Activated CD4-positive, alpha-beta T cell treated with anti-CD3 and anti-CD28 coated beads for 1 hour (primary cell): ENCODE data around the gene NKX6-1.

Source experiments
- DNase-seq: peaks from one replicate; pipeline ENCODE4 v3.0.0-alpha.2; 2020

Gene NKX6-1

DNA sequence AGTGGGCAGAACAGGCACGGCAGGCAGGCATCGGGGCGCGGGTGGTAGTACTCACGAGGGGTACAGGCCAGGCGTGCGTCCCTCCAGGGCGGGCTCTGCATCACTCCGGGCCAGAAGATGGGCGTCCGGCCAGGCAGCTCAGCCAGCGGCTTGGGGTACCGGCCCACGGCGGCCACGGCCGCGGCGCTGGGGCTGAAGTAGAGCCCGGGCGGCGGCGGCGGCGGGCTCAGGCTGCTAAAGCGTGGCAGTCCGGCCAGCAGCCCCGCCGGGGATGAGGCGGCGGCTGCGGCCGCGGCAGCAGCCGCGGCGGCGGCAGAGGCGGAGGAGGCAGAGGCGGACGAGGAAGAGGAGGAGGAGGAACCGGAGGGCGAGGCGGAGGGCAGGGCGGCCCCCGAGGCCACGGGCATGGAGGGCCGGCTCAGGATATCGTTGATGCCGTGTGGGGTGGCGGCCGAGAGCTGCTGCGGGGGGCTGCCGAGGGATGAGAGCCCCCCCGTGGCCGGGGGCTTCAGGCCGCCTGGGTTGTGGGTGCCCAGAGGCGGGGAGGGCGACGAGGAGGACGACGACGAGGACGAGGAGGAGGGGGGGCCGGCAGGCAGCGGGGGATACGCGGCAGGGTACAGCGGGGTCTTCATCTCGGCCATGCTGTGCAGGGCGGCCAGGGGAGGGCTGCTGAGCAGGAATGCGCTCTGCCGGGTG lies 1.4 kb downstream of the NKX6-1 start:
- DNase-seq, result no peak

DNA sequence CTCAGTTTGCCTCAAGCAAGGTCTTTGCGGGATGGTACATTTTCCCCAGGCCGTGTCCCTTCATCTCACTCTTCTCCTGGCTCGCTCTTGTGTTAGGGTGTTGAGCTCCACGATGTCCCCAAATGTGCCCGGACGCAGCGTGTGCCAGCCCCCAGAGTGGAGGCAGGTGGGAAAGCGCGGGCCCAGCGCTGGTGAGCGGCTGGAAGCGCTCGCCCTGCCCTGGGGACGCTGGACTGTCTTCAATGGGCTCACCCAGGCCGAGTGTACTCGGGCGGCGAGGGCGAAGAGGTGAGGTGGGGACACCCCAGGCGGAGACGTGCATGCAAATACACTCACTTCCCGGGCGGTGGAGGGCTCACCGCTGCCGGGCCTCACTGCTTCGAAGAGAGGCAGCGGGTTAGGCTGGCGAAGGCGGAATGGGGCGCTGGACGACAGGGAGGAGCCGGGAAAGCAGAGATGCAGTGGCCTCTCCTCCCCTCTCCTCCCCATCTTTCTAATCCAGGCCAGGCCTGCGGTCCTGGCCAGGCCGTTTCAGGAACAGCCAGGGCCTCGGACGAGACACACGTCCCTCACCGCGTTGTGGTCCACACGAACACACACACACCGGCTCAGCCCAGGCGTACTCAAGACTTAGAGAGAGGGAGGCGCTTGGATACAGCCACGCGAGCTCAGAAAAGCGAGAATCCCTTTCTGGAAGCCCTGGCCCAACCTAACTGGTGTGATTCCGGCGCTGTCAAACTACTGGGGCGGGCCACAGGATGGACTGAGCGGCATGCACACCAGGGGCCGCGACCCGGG lies 2.2 kb downstream of the NKX6-1 start:
- no peak for DNase-seq

DNA sequence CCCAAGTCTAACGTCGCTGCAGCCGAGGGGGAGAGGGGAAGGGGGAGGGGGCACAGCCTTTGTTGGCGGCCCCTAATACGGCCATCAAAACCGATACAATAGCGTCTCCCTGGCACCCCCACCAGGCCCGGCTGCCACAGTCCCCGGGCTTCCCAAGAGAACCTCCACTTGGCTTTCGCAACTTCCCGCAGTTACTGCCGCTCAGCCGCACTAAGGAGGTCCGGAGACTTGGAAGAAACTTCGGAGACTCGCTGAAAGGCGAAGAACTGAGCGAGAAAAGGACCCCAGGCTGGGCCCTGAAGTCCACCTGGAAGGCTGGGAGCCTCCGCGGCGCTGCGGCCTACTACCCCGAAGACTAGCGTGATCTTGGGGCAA lies 2.8 kb downstream of the NKX6-1 start:
- no peak for DNase-seq

DNA sequence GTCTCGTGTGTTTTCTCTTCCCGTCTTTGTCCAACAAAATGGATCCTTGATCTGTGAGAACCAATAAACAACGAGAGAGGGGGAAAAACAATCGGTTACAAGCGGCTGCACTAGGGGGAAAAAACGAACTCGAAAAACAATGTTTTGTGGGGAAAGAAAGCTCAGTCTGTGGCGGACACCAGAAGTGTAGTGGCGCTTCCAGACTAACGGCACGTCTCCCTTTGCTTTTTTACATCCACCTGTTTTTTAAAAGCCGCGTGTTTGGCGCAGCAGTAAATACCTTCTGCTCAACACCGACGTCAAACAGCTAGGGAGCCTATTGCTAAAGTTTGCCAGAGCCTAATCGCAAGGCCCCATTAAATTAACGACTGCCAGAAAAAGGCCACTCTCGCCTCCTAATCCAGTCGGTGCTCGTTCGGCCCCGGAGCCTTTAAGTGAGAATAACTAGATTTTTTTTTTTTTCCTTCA lies 3.3 kb downstream of the NKX6-1 start:
- no peak for DNase-seq

DNA sequence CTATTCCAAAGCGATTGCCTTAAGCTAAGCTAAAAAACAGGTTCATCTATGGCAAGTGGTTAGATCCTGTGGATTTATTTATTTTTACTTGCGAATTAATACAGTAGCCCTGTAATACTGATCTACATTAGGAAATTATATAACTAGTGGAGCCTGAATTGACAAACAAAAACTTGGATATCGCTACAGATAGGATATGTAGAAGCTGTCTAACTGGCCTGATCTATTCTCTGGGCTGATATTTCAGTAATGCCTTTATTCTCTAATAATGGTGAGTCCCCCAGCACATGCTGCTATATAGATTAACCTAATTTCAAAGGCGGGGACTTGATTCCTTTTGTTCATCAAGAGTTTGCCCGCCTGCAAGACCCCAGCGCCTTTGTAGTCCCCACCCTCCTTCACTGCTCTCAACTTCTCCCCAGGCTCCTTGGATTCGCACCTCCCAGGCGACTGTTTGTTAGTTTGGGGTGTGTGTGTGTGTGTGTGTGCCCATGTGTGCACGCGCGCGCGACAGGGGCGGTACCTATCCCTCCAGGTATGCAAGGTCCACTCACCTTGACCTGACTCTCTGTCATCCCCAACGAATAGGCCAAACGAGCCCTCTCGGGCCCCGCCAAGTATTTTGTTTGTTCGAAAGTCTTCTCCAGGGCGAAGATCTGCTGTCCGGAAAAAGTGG lies 3.8 kb downstream of the NKX6-1 start:
- no peak for DNase-seq

DNA sequence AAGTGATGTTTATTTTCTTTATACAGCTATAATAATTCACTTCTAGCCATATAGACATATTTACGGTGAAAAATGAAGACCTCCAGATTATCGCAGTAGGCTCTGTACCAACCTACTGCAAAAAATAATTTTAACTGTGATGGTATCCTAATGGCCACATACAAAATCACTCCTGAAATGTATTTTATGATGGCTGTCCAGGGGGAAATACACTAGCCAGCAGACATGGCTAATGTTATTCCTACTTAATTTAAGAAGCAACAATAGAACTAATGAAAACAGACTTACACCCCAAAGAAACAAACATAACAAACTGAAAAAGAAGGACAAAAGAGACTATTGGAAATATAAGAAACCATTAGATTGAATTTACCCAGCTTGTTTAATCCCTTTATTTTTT lies 4.6 kb downstream of the NKX6-1 start:
- DNase-seq, result no peak

DNA sequence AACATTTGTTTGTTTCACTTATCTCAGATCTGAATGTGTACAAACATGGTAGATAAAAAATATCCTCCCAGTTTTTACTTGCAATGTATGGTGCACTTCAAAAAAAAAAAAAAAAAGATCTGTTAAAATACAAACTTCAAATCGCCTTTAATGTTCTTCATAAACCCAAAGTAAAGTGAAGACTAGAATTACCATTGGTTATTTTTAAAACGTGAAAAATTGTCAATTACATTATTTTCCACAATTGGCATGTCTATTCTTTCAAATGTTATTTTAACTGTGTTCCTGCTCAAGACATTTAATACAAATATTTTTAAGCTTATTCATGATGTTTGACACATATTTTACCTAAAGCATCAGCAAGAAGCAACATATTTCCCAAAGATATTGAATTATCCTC lies 5.0 kb downstream of the NKX6-1 start:
- no peak for DNase-seq

DNA sequence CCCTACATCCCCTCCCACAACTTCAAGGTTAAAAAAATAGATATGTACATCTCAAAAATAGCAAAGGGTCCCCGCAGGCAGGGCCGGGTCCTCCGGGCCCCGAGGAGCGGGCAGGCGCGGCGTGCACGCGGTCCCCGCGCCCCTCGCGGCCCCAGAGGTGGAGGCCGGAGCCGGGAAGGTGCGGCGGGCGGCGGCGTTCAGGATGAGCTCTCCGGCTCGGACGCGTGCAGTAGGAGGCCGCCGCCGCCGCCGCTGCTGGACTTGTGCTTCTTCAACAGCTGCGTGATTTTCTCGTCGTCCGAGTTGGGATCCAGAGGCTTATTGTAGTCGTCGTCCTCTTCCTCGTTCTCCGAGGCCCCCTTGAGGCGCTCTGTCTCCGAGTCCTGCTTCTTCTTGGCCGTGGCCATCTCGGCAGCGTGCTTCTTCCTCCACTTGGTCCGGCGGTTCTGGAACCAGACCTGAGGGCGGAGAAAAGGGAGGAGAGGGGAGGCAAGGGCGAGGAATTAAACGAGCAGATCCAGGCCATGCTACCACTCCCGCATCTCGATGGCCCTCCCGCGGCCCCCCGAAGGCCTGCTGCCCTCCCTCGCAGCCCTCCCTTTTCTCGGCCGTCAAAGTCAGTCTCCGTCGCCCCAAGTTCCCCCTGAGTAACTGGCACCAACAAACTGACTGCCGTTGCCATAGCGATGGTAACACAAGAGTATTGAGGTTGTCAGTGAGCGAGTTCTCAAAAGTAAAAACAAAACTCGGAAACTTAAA lies 5.8 kb downstream of the NKX6-1 start:
- no peak for DNase-seq

DNA sequence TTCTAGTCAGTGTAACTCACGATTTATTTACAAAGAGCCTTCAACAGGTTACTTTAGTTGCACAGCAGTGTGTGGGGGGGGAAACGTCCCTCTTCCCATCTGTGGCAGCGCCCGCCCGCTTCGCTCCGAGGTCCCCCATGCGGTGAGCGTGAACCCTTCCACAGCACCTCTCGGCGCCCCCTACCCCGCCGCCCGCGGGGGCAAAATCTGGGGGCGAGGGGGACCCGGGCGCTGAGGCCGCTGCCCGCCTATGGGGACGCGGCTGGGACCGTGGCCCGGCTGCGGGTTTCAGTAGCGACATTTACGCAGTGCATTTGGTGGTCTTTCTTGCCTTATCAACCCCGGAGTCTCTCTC lies 6.4 kb downstream of the NKX6-1 start:
- DNase-seq, result no peak

DNA sequence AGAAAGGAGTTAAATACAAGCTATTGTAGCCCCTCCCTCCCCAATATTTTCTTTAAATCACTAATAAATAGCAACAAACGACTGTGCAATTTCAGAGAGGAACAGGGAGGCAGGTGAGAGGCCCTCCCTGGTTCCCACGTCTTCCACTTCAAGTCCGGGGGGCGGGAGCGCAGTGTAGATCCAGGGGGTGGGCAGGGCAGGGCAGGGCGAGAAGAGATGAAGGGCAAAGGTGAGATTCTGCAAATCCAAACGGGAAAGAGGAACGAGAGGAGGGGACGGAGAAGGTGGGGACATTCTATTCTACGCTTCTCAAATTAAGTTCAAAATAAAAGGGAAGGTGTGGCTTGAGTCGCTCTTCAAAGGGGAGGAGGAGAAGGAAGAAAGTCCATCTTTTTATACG lies 6.8 kb downstream of the NKX6-1 start:
- DNase-seq, result no peak

DNA sequence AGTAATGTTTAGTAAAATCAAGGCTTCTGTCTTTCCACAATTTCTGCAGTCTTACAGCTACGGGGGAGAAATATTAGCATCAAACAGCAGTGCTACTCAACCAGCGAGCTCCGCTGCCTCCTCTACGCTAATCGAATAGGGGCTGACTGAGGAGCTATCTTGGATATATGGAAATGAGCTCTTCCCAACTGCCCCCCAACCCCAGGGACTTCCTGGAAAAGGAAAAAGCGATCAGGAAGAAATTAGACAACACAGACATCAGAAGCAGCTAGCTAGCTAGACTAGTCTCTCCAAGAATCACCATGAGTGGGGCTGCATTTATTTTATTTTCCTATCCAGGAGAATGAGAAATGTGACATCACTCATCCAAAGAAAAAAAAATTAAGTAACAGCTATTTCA lies 7.6 kb downstream of the NKX6-1 start:
- no peak for DNase-seq

DNA sequence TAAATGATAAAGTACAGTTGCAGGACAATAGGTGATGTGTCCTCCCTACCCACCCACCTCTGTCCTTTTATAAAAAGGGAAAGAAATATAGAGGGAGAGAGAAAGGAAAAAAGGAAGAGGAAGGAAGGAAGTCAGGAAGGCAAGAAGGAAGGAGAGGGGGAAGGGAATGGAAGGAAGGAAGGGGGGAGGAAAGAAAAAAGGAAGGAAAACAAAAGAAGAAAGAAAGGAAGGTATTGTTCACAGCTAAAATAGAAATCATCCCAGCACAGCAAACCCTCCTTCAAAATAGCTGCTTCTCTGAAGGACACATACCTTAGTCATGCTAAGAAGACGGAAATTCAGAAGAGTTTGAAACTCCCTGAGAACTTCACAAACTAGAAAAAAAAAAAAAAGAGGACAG lies 8.4 kb downstream of the NKX6-1 start:
- DNase-seq, result no peak

DNA sequence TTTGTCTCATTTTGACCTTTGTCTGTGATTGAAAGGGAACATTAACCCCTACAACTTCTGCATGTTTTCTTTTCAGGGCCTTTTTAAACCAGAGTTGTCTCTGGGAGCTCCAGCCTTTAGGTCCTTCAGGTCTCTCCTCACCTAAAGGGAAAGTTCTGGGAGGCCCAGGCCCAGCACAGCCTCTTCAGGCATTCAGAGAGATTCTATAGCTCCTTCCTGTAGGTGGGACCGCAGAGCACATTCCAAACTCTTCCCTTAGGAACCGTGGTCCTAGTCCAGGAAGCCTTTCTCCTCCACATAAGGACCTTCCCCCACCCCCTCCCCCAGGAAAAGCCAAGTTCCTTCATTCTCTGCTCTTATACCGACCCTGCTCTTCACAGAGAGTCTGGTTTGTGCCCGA lies 14.9 kb downstream of the NKX6-1 start:
- no peak for DNase-seq

DNA sequence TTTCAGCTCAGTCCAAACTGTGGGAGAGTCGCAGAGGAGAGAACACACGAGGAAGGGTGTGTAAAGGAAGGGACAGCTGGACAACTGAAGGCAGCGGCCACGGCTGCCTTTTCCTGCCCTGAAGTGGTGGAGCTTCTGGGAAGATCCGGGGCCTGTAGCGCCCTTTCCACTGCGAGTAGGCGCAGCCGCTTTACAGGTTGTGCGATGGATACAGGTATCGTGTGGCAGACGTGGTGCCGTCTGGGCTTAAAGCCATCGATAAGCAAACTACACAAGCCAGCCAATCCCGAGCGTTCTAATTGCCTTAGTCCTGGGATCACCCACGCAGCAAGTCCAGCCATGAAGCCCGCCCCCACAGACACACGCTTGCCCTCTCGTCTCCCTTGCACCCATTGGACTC lies 15.4 kb downstream of the NKX6-1 start:
- no peak for DNase-seq

DNA sequence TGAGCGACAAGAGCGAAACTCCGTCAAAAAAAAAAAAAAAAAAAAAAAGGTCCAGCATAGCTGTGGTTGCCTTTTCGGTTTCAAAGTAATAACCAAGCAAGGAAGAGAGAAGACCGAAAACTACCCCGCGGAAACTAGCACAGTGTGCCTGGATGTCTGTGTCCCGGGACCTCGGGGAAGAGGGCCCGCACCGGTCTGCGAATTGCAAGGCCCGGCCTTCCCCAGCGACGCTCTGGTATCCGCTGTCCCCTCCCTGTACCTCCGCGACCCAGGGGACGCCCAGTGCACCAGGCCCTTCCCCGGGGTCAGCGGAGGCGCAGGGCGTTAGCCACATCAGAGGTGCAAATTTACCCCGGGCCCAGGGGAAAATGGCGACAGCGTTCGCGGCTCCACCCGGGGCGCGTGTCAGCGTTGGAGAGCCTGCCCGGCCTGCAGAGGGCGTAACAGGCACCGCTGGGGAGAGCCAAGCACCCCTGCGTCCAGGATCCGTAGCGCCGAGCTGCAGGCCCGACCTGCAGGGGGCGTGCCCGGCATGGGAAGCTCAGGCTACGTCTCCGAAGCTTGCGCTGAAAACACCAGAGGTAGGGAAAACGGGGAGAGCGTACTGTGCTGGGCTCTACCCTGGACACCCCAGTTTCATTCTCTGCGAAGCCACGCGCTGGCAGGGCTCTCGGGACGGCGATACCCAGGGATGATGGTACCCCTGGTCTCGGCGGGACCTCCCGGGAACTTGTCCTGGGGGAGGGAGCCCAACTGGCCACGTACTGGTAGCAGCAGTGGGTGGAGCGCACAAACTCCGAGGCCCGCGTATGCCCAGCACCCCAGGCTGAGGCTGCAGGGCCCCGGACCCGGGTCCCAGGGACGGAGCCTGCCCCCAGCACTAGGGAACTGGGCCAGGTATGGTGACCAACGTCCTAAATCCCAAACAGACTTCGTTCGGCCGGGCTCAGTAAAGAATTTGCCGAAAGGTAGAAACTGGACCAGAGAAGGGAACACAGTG lies 16.2 kb downstream of the NKX6-1 start:
- no peak for DNase-seq

DNA sequence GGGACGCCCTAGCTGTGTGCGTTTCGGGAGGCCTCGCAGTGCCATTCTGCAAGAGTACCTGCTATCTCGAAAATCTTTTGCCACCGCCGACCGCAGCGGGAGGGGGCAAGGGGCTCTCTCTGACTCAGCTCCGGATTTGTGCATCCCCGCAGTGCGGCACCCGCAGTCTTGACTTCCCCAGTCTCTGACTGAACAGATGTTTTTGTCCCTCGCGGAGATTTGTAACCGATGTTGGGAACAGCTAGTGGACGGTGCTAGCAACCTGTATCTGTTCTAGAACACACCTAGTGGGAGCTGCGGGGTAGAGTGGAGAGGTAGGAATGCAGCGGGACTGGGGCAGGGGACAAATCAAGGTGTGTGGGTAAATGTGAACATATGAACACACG lies 17.2 kb downstream of the NKX6-1 start:
- DNase-seq, result no peak

DNA sequence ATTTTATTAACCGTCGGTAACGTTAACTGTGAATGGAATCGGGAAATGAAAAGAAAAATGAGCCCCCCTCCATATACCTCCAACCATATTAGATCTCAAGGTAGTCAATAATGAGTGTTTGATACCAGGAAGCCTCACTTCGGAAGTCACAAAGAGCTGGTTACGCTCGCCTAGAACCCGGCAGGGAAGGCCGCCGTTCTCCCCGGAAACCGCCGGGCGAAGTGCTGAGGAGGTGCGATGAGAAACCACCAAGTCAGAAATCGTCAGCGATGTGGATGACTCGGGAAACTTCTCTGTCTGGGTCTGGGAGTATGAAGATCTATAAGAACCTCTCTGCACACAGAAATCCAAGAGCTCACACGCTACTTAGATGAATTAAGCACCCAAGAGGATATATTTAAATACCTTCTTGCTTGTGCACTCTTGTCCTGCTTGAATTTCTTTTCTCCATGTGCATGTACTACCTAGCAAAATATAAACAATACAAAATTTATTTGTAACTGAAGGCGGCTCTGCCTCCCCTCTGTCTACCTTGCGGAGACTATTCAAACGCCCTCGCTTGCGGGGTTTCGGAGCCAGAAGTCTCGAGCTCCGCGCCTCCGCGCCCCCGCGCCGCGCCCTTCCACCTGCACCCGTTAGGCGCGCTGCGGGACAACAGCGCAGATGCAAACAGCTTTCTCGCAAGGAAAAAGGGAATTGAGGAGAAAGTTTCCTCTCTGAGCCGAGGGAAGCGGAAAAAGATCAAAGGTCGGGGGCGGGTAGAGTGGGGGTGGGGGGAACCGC lies 17.8 kb downstream of the NKX6-1 start:
- DNase-seq, result no peak

DNA sequence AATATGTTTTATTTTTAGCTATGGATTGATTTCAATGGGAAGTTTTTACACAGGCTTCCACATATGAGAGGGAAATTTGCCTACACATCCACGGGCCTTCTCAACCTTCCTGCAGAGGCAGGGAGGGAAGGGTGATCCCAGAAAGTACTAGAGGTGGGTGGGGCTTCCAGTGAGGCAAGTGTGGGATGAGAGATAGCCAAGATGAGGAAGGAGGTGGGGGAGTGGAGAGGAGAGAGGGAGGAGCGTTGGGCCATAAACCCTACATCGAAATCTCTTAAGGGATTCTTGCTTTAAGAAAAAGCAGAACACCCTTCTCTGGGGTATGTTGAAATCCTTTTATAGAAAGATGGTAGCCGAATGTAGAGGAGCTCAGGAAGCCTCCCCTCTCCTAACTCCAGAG lies 19.0 kb downstream of the NKX6-1 start:
- no peak for DNase-seq

DNA sequence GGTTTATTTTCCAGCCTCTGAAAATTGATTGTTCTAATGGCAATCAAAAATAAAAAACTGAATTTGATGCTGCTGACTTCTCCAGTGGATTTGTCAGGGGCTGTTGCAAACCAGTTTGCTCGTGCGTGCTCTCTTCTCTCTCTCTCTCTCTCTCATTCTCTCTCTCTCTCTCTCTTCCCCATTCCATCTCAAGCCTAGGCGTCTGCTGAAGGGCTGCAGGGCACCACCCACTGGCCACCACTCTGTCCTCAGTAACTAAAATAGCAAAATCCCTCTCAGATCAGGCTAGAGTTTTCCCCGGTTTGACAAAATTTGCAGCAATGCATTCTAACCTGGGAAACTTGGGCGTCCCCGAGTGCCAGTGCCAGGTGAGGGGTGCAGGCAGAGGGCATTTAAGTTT lies 19.4 kb downstream of the NKX6-1 start:
- DNase-seq, result no peak

DNA sequence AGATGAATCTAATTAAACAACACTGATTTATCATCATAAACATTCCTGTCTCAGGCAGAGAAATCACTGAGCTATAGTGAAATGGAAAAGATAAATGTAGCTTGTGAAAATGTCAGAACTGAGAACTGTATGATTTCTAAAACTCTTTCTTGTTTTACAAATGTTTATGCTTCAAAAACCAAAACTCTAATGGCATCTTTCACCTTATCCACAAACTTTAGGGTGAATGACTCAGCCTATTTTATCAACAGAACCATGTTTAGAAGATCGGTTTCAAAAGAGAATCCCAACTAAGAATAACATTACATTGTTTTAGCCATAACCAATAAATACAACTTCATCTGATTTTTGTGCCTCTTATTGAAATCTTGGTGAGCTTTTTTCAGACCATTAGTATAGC lies 21.4 kb downstream of the NKX6-1 start:
- DNase-seq, result no peak

DNA sequence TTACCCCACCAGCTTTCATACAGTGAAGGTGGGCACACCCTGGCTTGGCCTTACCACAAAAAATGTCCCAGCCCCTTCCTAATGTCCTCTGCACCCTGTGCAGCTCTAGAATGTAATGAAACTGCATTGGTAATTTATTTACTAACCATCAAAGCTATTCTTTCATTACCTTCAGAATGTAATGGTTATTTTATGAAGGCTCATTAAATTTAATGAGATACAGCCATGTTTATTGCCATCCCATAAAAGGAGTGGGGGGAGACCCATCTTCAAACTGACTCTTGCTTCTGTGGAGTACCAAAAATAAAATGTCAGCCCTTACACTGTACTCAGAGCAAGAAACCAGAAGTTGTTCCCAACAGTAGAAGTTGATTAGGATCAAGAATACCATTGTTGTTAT lies 25.0 kb downstream of the NKX6-1 start:
- no peak for DNase-seq
